NCI-H2196 (cell line): Measurements from ENCODE around the gene PAEP.
"Not testable (repeated sequence)": the region's sequence is repeated elsewhere in the genome, so short reads cannot be mapped to it uniquely, and the experiment has no call there.

Experiments used
- DNase-seq: peaks from one replicate; lab custom pipeline; 2025; ENCODE audit not compliant: unreplicated experiment; lab: John Stamatoyannopoulos, UW

Gene PAEP

GRCh38 chr9:135549478-135550343 lies 11.8 kb upstream of the PAEP start:
- not testable (repeated sequence) for DNase-seq

GRCh38 chr9:135550344-135550918 lies 11.1 kb upstream of the PAEP start:
- DNase-seq: no peak

GRCh38 chr9:135551031-135551430 lies 10.5 kb upstream of the PAEP start:
- no peak for DNase-seq

GRCh38 chr9:135551456-135551855 lies 10.1 kb upstream of the PAEP start:
- no peak for DNase-seq

GRCh38 chr9:135552021-135552697 lies 9.4 kb upstream of the PAEP start:
- DNase-seq: no peak

- DNase-seq: no peak
These were observed 8.8 kb upstream of the PAEP start for GRCh38 chr9:135552698-135553171.

GRCh38 chr9:135554718-135555117 lies 6.8 kb upstream of the PAEP start:
- no peak for DNase-seq

GRCh38 chr9:135555203-135555602 lies 6.4 kb upstream of the PAEP start:
- no peak for DNase-seq

- DNase-seq: no peak
These were observed 5.6 kb upstream of the PAEP start for GRCh38 chr9:135555910-135556309.

GRCh38 chr9:135559606-135560005 lies 1.9 kb upstream of the PAEP start:
- DNase-seq: no peak

GRCh38 chr9:135562235-135562745 lies 734 bp downstream of the PAEP start:
- no peak for DNase-seq

- no peak for DNase-seq
These were observed 1.5 kb downstream of the PAEP start for GRCh38 chr9:135563039-135563476.

- no peak for DNase-seq
These were observed 2.3 kb downstream of the PAEP start for GRCh38 chr9:135563858-135564257.

GRCh38 chr9:135565141-135565628 lies 3.6 kb downstream of the PAEP start:
- no peak for DNase-seq

- no peak for DNase-seq
These were observed 4.1 kb downstream of the PAEP start for GRCh38 chr9:135565636-135566035.

GRCh38 chr9:135566552-135566951 lies 5.0 kb downstream of the PAEP start:
- DNase-seq: no peak

GRCh38 chr9:135567311-135567710 lies 5.8 kb downstream of the PAEP start:
- no peak for DNase-seq

- no peak for DNase-seq
These were observed 6.5 kb downstream of the PAEP start for GRCh38 chr9:135568026-135568425.

GRCh38 chr9:135570456-135570855 lies 8.9 kb downstream of the PAEP start:
- no peak for DNase-seq

GRCh38 chr9:135572233-135572632 lies 10.7 kb downstream of the PAEP start:
- DNase-seq: no peak

- DNase-seq: no peak
These were observed 11.6 kb downstream of the PAEP start for GRCh38 chr9:135573124-135573523.
